Urinary bladder (tissue), 4 donors: Measurements from ENCODE around the gene PRRX1. TPM values are rescaled to one million over a fixed set of nuclear protein-coding genes. Genes with fewer than 3 reads are reported as not detected.

Experiments used
- DNase-seq: peaks from one replicate; pipeline ENCODE4 v3.0.0-alpha.2; 2015; ENCODE audit errors: extremely low spot score
- H3K27ac ChIP-seq: one replicate; pipeline ENCODE4 v1.5.1; 2013; ENCODE audit warnings: low read depth, mild to moderate bottlenecking, moderate library complexity
- H3K36me3 ChIP-seq: one replicate; pipeline ENCODE4 v1.6.1; 2013; ENCODE audit warnings: mild to moderate bottlenecking, moderate library complexity; ENCODE audit not compliant: insufficient read depth
- H3K4me1 ChIP-seq: one replicate; pipeline ENCODE4 v1.6.1; 2013; ENCODE audit warnings: mild to moderate bottlenecking, moderate library complexity; ENCODE audit not compliant: insufficient read depth
- H3K4me3 ChIP-seq: one replicate; pipeline ENCODE4 v1.5.1; 2013; ENCODE audit warnings: low read depth, low read length
- WGBS: extraction: QIAGEN DNeasy Blood & Tissue Kit; methylation state at CpG from one replicate; pipeline ENCODE4 v1.1.7; 2013; 5-methylcytosine and 5-hydroxymethylcytosine counted together
- polyA plus RNA-seq: library from polyadenylated mRNA; stranded (reverse); fragments of 200-250 nt; gene quantifications from one replicate; pipeline ENCODE4 v1.2.3, GENCODE V29; 2013
- total RNA-seq: library from RNA; depleted of rRNA; stranded (reverse); fragments of >200 nt; gene quantifications from one replicate; pipeline ENCODE4 v1.2.3, GENCODE V29; 2014
- donor health status: healthy with polysubstance abuse.
- donor health status: healthy.

Gene PRRX1
- total and polyA plus RNA-seq, 2 donors = 10.6 to 85.2 TPM

- no peak overlapping the region for H3K27ac ChIP-seq
- DNase-seq = no peak
- no peak overlapping the region for H3K4me3 ChIP-seq
- no peaks in the 10 kb centered on the region for H3K36me3 ChIP-seq
- H3K4me1 ChIP-seq = no peaks in the 10 kb centered on the region
- WGBS = 19% methylated on average over 29 of the region's 29 CpGs
These were observed 7.1 kb downstream of the PRRX1 start for GRCh38 chr1:170670802-170671628.

DNA sequence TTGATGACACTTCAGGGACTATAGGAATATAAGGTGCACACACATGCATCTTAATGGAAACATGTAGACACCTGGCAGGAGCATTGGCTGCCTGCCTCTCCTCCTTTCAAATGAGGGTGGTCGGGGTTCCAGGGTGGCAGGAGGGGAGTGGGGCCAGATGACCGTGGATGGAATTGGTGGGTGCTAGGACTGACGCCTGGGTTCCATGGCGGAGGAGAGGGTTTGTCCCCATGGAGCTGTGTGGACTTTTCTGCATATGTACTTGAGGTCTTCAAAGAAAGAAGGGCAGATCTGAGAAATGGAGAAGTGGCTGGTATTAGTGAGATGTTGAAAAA is 7.7 kb downstream of the PRRX1 start:
- no peaks in the 10 kb centered on the region for H3K4me1 ChIP-seq
- WGBS = 73% methylated on average over 4 of the region's 4 CpGs
- no peak for DNase-seq
- no peak overlapping the region for H3K27ac ChIP-seq
- no peak overlapping the region for H3K4me3 ChIP-seq
- no peaks in the 10 kb centered on the region for H3K36me3 ChIP-seq

- no peaks in the 10 kb centered on the region for H3K4me1 ChIP-seq
These were observed 8.4 kb downstream of the PRRX1 start for GRCh38 chr1:170672316-170672715.

DNA sequence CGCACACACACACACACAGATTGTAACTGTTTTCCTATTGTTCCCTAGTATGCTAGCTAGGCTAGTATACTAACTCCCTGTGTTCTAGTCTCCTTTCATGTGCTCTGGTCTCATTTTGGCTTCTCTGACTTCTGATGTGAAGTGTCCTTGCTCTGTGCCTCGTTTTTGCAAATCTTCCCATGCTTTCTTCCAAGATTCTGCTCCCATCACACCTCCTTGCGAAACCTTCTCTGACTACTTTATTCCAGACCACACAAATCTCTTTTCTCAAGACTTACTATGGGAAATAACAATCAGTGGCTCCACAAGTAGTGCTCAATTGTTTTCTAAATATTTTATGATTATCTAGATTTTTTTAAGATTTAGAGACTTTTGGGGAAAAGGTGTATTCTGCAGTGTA is 10.3 kb downstream of the PRRX1 start:
- Histone ChIP-seq H3K36me3 (no peaks in the 10 kb centered on the region), H3K27ac (no peak overlapping the region), H3K4me3 (no peak overlapping the region), H3K4me1 (no peaks in the 10 kb centered on the region)
- 69% methylated on average over 3 of the region's 3 CpGs for WGBS
- no peak for DNase-seq

More at GRCh38 chr1:170672316-170672715, 8.4 kb downstream of the PRRX1 start:
- Histone ChIP-seq H3K4me3 (no peak overlapping the region), H3K27ac (no peak overlapping the region), H3K36me3 (no peaks in the 10 kb centered on the region)
- WGBS = 63% methylated on average over 2 of the region's 2 CpGs
- DNase-seq = no peak

GRCh38 chr1:170674986-170675385 is 11.1 kb downstream of the PRRX1 start:
- 91% methylated on average over 1 of the region's 1 CpG for WGBS
- H3K36me3 ChIP-seq = no peaks in the 10 kb centered on the region
- DNase-seq = no peak
- H3K4me3 ChIP-seq = no peak overlapping the region
- no peak overlapping the region for H3K27ac ChIP-seq
- no peaks in the 10 kb centered on the region for H3K4me1 ChIP-seq

DNA sequence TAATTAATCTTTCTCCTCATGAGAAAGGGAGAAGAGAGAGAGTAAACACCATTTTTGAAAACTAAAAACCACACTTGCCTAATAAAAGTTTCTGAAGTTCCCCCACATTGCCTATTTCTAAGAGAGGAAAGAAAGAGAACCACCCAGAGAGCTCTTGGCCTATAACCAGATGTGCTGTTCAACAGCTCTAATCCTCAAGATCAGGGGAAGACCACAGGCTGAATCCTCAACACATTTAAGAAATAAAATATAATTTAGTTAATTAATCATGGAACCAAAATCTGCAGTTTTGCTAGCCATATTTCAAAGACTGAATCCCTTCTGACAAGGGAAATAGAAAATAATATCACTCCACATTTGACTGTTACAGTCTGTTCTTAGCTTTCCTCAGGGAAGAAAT is 11.9 kb downstream of the PRRX1 start:
- Histone ChIP-seq H3K36me3 (no peaks in the 10 kb centered on the region), H3K4me1 (no peaks in the 10 kb centered on the region), H3K4me3 (no peak overlapping the region), H3K27ac (no peak overlapping the region)
- no peak for DNase-seq

- H3K27ac ChIP-seq = no peak overlapping the region
- DNase-seq = no peak
- H3K4me3 ChIP-seq = no peak overlapping the region
- H3K36me3 ChIP-seq = no peaks in the 10 kb centered on the region
- H3K4me1 ChIP-seq = no peaks in the 10 kb centered on the region
These were observed 12.7 kb downstream of the PRRX1 start for GRCh38 chr1:170676628-170677027.

GRCh38 chr1:170678027-170678600 is 14.2 kb downstream of the PRRX1 start:
- Histone ChIP-seq H3K36me3 (no peaks in the 10 kb centered on the region), H3K27ac (no peak overlapping the region), H3K4me3 (no peak overlapping the region), H3K4me1 (no peaks in the 10 kb centered on the region)
- 44% methylated on average over 3 of the region's 3 CpGs for WGBS
- no peak for DNase-seq

DNA sequence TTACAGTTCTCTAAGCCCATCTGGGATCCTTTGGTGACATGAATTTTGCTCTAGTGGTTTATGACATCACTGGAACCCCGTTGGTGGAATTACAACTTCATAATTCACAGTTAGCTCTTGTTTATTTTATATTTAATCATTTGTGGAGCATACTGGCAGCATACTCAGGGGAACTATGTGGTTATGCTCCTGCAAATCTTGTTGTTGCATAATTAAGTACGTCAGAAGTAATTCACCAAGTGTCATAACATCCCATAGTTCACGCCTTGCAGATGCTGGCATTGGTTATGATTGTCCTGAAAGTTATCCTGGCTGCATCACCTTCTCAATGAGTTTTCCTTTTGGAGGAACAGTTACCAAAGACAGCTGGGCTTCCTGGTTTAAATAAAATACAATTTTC is 16.5 kb downstream of the PRRX1 start:
- no peak for DNase-seq
- 48% methylated on average over 3 of the region's 3 CpGs for WGBS
- Histone ChIP-seq H3K4me1 (no peaks in the 10 kb centered on the region), H3K36me3 (no peaks in the 10 kb centered on the region), H3K27ac (no peak overlapping the region), H3K4me3 (no peak overlapping the region)

- no peak overlapping the region for H3K4me3 ChIP-seq
- DNase-seq = no peak
- no peaks in the 10 kb centered on the region for H3K4me1 ChIP-seq
- H3K27ac ChIP-seq = no peak overlapping the region
- WGBS = 47% methylated on average over 1 of the region's 1 CpG
- H3K36me3 ChIP-seq = no peaks in the 10 kb centered on the region
These were observed 18.2 kb downstream of the PRRX1 start for GRCh38 chr1:170682169-170682568.

- H3K4me1 ChIP-seq = no peaks in the 10 kb centered on the region
- H3K27ac ChIP-seq = no peak overlapping the region
- H3K36me3 ChIP-seq = no peaks in the 10 kb centered on the region
- WGBS = 55% methylated on average over 1 of the region's 1 CpG
- no peak for DNase-seq
- no peak overlapping the region for H3K4me3 ChIP-seq
These were observed 18.9 kb downstream of the PRRX1 start for GRCh38 chr1:170682809-170683208.

DNA sequence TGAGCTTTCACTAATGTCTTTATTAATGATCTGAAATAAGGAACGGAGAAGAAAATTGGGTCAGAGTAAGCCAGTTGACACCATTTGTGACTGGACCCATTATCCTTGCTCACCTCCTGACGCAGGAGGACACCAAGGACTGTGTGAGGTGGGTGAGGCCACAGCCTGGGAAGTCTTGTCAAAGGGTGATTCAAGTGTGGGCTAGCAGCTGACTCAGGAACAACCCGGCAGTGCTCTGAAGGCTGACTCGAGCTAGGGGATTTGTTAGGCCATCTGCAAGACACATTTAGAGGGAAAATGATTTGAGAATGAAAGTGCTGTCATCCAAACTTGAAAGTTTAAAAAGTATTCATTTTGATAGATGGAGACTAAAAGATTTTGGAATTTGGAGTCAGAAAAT is 21.2 kb downstream of the PRRX1 start:
- WGBS = 79% methylated on average over 4 of the region's 4 CpGs
- no peaks in the 10 kb centered on the region for H3K4me1 ChIP-seq
- H3K36me3 ChIP-seq = no peaks in the 10 kb centered on the region
- DNase-seq = no peak
- H3K27ac ChIP-seq = no peak overlapping the region
- H3K4me3 ChIP-seq = no peak overlapping the region

DNA sequence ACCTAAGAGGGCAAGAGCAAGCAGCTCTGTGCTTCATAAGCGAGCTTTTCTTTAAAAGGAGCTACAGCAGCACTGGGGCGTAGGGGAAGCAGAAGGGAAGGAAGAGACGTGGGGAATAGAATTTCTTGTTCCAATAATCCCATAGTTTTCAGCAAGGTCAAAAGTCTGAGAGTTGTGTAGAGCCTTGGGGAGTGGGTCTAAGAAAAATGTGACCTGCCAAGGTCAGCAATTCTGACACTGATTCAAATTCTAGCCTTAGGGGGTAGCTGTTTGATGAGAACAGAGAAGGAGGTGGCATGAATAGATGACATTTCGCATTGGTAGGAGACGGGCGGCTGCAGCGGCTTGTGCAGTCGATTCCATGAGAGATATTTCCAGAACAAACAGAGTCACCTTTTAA is 22.4 kb downstream of the PRRX1 start:
- Histone ChIP-seq H3K36me3 (no peaks in the 10 kb centered on the region), H3K4me1 (no peaks in the 10 kb centered on the region), H3K27ac (no peak overlapping the region), H3K4me3 (no peak overlapping the region)
- 78% methylated on average over 8 of the region's 8 CpGs for WGBS
- DNase-seq = no peak

DNA sequence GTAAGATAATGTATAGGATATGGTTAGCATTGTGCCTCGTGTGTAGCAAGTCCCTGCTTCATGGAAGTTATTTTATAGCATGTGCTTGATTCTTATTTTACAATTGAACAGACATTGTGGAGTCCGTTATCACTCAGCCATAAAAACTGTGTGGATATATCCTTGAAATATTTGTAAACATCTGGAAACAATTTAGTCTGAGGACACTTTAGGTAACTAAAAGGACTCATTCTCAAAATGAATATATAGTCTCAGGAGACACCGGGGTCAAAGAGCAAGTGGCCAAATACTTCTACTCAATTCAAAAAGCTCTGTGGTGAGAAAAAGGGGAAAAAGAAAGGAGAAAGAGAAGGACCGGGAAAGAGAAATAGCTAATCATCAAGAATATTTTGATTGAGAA is 23.7 kb downstream of the PRRX1 start:
- H3K27ac ChIP-seq = no peak overlapping the region
- no peaks in the 10 kb centered on the region for H3K4me1 ChIP-seq
- H3K36me3 ChIP-seq = no peaks in the 10 kb centered on the region
- DNase-seq = no peak
- H3K4me3 ChIP-seq = no peak overlapping the region
- WGBS = 65% methylated on average over 4 of the region's 4 CpGs
